AG04449 (cell line): ENCODE measurements around the gene ZBTB4.
A peak's percentile ranks its signal among the peaks of the same experiment; 100 is the strongest.

Source experiments
- CTCF ChIA-PET: fragments of 350-600 bp; formaldehyde crosslinking; extraction: SDS; loops from one replicate; lab custom pipeline; 2021; ENCODE audit warnings: antibody characterized with exemption; lab: Yijun Ruan, JAX
- POLR2A ChIA-PET: fragments of 400-600, 350-600 bp; formaldehyde crosslinking; extraction: SDS; loops from one replicate; lab custom pipeline; 2020; ENCODE audit warnings: antibody characterized with exemption, inconsistent platforms; lab: Yijun Ruan, JAX
- DNase-seq: peaks from one replicate; pipeline ENCODE4 v3.0.0-alpha.2; 2010; ENCODE audit warnings: low read depth, low spot score
- H3K4me3 ChIP-seq: 2 replicates; pipeline ENCODE4 v1.5.1; 2011; ENCODE audit warnings: low read depth, mild to moderate bottlenecking, control low read depth, low read length
- TF ChIP-seq, protein P1 (sequence below): IDR thresholded peaks from one replicate; pipeline ENCODE4 v1.5.1; 2011; ENCODE audit warnings: mild to moderate bottlenecking, moderate library complexity, low read length, control low read depth, inconsistent platforms; ENCODE audit not compliant: insufficient read depth; ENCODE audit errors: missing control alignments

ZBTB4 gene

DNA sequence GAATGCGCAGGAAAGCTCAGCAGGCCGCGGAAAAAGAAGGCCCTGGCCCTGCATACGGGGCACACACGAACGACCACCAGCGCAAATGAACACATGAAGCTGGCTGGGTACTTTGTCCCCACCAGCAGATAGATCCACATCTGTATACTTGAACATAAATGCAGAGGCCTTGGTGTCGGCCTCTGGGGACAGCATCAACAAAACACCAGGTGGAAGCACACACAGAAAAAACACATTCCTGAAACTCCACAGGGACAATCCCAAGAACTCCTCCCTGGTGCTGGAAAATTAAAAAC is 606 bp upstream of the ZBTB4 start:
- no peak for DNase-seq
- ChIA-PET CTCF (interaction anchor here (1.4 to 2.0 kb wide), 2 partner anchors 42 to 81 kb away, joined by 3 to 6 read pairs; no protein-coding TSS in a partner anchor), POLR2A (interaction anchor here (0.6 to 1.4 kb wide), 6 partner anchors 23 to 150 kb away, joined by 3 to 6 read pairs (median 4); partner anchors contain the start of gene TMEM256)
- peak overlapping the region; percentile 66 for H3K4me3 ChIP-seq
- TF ChIP-seq, protein P1, sequence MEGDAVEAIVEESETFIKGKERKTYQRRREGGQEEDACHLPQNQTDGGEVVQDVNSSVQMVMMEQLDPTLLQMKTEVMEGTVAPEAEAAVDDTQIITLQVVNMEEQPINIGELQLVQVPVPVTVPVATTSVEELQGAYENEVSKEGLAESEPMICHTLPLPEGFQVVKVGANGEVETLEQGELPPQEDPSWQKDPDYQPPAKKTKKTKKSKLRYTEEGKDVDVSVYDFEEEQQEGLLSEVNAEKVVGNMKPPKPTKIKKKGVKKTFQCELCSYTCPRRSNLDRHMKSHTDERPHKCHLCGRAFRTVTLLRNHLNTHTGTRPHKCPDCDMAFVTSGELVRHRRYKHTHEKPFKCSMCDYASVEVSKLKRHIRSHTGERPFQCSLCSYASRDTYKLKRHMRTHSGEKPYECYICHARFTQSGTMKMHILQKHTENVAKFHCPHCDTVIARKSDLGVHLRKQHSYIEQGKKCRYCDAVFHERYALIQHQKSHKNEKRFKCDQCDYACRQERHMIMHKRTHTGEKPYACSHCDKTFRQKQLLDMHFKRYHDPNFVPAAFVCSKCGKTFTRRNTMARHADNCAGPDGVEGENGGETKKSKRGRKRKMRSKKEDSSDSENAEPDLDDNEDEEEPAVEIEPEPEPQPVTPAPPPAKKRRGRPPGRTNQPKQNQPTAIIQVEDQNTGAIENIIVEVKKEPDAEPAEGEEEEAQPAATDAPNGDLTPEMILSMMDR = no peak

DNA sequence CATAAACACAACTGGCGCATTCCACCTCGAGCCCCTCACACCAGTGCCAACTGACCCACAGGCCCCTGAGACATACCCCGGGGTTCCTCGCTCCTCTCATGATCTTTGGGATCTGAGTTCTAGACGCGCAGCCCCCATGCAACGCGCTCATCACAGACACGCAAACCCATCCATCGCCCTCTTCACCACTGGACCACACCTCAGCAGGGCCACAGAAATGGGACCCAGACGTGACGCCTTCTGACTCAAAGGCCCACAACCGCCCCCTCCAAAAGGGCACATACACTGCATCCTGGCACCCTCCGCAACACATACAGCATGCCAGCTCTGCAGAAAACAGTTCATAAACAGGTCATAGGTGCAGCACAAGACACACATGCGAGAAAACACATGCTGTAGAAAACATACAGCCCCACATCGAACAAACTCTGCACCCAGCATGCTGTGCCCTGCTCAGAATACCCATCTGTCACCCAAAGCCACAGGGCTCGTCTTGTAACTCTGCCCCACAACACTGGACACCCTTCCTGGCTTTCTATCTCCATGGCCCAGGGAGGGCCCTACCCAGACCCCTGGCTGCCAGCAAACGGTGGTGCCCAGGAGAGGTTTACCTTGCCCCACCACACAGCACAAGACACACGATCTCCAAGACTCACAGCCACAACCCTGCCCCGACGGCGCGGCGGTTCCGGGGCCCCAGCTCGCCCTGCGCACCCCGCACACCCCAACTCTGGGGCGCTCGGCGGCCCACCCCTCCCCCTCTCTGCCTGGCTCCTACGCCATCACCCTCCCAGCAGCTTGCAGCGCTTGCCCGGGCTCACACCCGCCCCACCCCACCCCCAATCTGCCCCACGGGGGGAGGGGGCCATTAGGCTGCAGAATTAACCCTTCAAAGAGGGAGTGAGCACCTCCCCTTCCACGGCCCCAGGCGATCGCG is 887 bp downstream of the ZBTB4 start:
- DNase-seq = no peak

DNA sequence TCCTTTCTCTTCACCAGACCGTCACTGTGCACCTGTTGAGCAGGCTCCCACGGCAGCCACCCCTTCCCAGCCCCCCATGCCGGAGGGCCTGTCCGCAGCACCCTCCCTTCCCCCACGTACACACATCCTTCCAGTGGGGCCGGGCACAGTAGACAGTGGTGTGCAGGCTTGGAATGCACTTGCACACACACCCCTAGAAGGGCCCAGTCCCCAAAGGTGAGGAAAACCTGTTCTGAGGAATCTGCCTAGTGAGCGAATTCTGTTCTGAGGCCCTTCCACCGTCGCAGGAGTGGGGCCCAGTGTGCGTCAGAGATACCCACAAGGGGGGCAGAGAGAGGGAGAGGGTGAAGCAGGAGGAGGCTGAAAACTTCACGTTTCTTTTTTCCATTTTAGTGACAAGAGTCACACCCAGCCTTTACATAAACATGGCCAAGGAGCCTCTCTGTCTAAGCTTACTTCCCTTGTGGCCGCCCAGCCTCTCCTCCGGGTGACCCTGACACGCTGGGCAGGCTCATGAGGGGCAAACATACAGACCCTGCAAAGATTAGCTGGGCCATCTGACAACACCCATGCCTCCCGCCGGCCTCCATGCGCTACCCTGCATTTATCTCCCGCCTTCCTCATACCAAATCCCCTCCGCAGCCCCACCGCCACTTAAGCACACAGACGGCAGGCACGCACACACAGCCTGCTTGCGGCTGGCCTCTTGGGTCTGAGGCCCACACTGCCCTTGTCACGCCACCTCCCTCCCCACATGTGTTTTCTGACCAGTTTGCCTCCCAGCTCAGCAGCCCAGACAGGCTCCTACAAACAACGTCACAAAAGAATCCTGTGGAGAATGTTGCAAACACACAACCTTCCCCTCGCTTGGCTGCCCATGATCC is 1.8 kb downstream of the ZBTB4 start:
- ChIA-PET POLR2A (interaction anchor here (0.8 to 2.8 kb wide), 5 partner anchors 7 to 122 kb away, joined by 3 to 18 read pairs (median 3); partner anchors contain the start of gene POLR2A), CTCF (interaction anchor here (1.2 to 3.2 kb wide), 6 partner anchors 14 to 122 kb away, joined by 4 to 13 read pairs (median 4); partner anchors contain the start of gene FGF11)
- TF ChIP-seq, protein P1 = no peak
- peak overlapping the region; percentile 72 for H3K4me3 ChIP-seq
- peak; percentile 59 for DNase-seq

More for the DNA sequence above, 887 bp downstream of the ZBTB4 start:
- ChIA-PET POLR2A (interaction anchor here (0.8 to 1.2 kb wide), 6 partner anchors 12 to 123 kb away, joined by 3 to 4 read pairs (median 3); no protein-coding TSS in a partner anchor), CTCF (interaction anchor here (1.3 to 3.2 kb wide), 2 partner anchors 39 to 42 kb away, joined by 4 to 13 read pairs; partner anchors contain the start of gene FGF11)
- TF ChIP-seq, protein P1 = no peak
- peak overlapping the region; percentile 72 for H3K4me3 ChIP-seq

DNA sequence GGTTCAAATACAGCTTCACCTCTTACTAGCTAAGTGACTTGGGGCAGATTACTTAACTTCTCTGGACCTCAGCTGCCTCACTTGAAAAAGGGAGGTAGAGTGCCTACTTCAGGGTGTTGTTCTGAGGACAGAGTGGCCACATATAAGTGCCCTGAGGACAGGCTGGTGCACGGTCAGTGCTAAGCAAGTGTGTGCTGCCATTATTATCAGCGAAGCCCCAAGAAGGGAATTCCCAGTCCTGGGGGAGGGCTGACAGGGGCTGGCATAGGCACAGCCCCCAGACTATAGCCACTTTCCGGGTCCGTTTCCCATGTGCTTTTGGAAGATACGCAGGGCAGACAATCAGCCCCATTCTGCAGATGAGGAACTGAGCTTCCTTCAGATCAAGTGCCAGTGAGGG is 2.5 kb downstream of the ZBTB4 start:
- CTCF ChIA-PET = interaction anchor here (1.2 to 3.2 kb wide), 6 partner anchors 14 to 121 kb away, joined by 4 to 13 read pairs (median 4); partner anchors contain the start of gene FGF11
- POLR2A ChIA-PET = interaction anchor here (0.6 to 2.8 kb wide), 3 partner anchors 8 to 21 kb away, joined by 3 to 18 read pairs (median 4); partner anchors contain the start of gene POLR2A
- TF ChIP-seq, protein P1 = no peak
- no peak for DNase-seq
- H3K4me3 ChIP-seq = peak overlapping the region; percentile 72

DNA sequence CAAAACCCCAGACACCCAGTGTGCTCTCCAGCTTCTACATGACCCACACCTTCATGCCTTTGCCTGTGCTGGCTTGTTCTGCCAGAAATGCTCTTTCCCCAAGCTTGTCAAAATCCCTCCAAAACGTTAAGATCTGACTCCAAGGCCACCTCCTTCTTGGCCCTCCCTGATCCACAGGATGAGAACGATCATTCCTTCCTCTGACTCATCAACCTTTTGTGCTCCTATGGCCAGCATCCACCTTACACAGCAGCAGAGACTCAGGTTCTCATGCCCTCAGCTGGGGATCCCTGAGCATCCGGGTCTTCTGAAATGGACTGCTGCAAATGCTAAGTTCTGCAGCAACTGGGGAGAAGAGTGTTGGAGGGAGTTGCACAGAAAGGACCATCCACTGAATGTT is 2.9 kb downstream of the ZBTB4 start:
- H3K4me3 ChIP-seq = peak overlapping the region; percentile 72; the same call in 1 of the 2 replicates
- TF ChIP-seq, protein P1 = no peak
- CTCF ChIA-PET = interaction anchor here (1.2 to 3.2 kb wide), 6 partner anchors 13 to 121 kb away, joined by 3 to 13 read pairs (median 4); no protein-coding TSS in a partner anchor
- no peak for DNase-seq
- POLR2A ChIA-PET = interaction anchor here (0.6 to 2.8 kb wide), 3 partner anchors 9 to 21 kb away, joined by 3 to 18 read pairs (median 4); partner anchors contain the start of gene POLR2A
